CD4-positive, CD25-positive, alpha-beta regulatory T cell (primary cell): ENCODE results near the gene TMEM100. TPM values are rescaled to one million over a fixed set of nuclear protein-coding genes. Genes with fewer than 3 reads are reported as not detected.

Experiments used
- ATAC-seq, 2 donors: fragments of 150-1000 bp; cut with Tn5 transposase; one replicate each; pipeline ENCODE4 v1.10.0; 2021; ENCODE audit warnings: low read depth in 2 of 2, moderate number of reproducible peaks in 2 of 2, moderate library complexity in 1 of 2
- DNase-seq, 3 donors: peaks; one replicate each; pipeline versions ENCODE4 v3.0.0 to v3.0.0-alpha.2; 2012 to 2022; ENCODE audit warnings: mixed read lengths in 1 of 3
- H3K27ac ChIP-seq: one replicate; pipeline ENCODE4 v1.7.0; 2013; ENCODE audit warnings: mild to moderate bottlenecking, low read length; ENCODE audit not compliant: insufficient read depth, poor library complexity, severe bottlenecking
- H3K27me3 ChIP-seq: one replicate; pipeline ENCODE4 v1.7.0; 2013; ENCODE audit warnings: low read length; ENCODE audit not compliant: control insufficient read depth, insufficient read depth
- H3K36me3 ChIP-seq: one replicate; pipeline ENCODE4 v1.7.0; 2013; ENCODE audit warnings: mild to moderate bottlenecking, low read length, moderate library complexity; ENCODE audit not compliant: control insufficient read depth, insufficient read depth
- H3K4me1 ChIP-seq: 2 replicates; pipeline ENCODE4 v1.7.0; 2013; ENCODE audit warnings: mild to moderate bottlenecking, low read length; ENCODE audit not compliant: insufficient read depth, control insufficient read depth, poor library complexity, severe bottlenecking
- H3K4me3 ChIP-seq: one replicate; pipeline ENCODE4 v1.7.0; 2013; ENCODE audit warnings: low read depth, mild to moderate bottlenecking, low read length, moderate library complexity
- H3K9me3 ChIP-seq, 2 experiments: 1 replicate in 1 of 2; 2 replicates in 1 of 2; pipeline ENCODE4 v1.7.0; 2013; ENCODE audit warnings: low read length in 2 of 2, mild to moderate bottlenecking in 1 of 2, moderate library complexity in 1 of 2; ENCODE audit not compliant: control insufficient read depth in 2 of 2
- H3K27ac Mint-ChIP-seq, 3 donors: one replicate each; pipeline ENCODE4 v1.8.0; 2020 to 2022; ENCODE audit warnings: mild to moderate bottlenecking in 3 of 3, mixed read lengths in 3 of 3, moderate library complexity in 2 of 3
- H3K27me3 Mint-ChIP-seq: one replicate; pipeline ENCODE4 v1.8.0; 2022; ENCODE audit warnings: mild to moderate bottlenecking, mixed read lengths
- H3K36me3 Mint-ChIP-seq: one replicate; pipeline ENCODE4 v1.8.0; 2020; ENCODE audit warnings: mixed read lengths
- H3K4me1 Mint-ChIP-seq, 4 donors: one replicate each; pipeline ENCODE4 v1.8.0; 2020 to 2022; ENCODE audit warnings: mixed read lengths in 4 of 4, mild to moderate bottlenecking in 1 of 4
- H3K4me3 Mint-ChIP-seq, 4 donors: one replicate each; pipeline ENCODE4 v1.8.0; 2020 to 2022; ENCODE audit warnings: mild to moderate bottlenecking in 4 of 4, mixed read lengths in 4 of 4, moderate library complexity in 3 of 4
- H3K9me3 Mint-ChIP-seq, 7 donors: one replicate each; pipeline ENCODE4 v1.8.0; 2020 to 2022; ENCODE audit warnings: mixed read lengths in 7 of 7, mild to moderate bottlenecking in 3 of 7, moderate library complexity in 2 of 7
- polyA plus RNA-seq, 4 donors: library from polyadenylated mRNA; unstranded; fragments of 300-500 nt; fragmentation: Illumina TruSeq; gene quantifications; one replicate each; pipeline ENCODE4 v1.2.3, GENCODE V29; 2021
- total RNA-seq: library from RNA; stranded (reverse); gene quantifications from one replicate; pipeline ENCODE4 v1.2.3, GENCODE V29; 2022

Gene TMEM100
- total and polyA plus RNA-seq, 5 donors from 2014 or later, result not detected

- H3K9me3 ChIP-seq, result no peaks in the 10 kb centered on the region
- H3K4me3 ChIP-seq, result no peak overlapping the region
- no peaks in the 10 kb centered on the region for H3K36me3 ChIP-seq
- no peak overlapping the region for H3K27ac ChIP-seq
- ATAC-seq (no peak), DNase-seq (no peak)
- H3K36me3 Mint-ChIP-seq, result no peaks in the 10 kb centered on the region
- H3K4me1 Mint-ChIP-seq, result no peaks in the 10 kb centered on the region
- peaks cover 6% of the 10 kb centered on the region for H3K27me3 ChIP-seq
- no peaks in the 10 kb centered on the region for H3K9me3 Mint-ChIP-seq
- H3K27me3 Mint-ChIP-seq, result peaks cover 32% of the 10 kb centered on the region
- H3K4me3 Mint-ChIP-seq, result no peak overlapping the region
- H3K4me1 ChIP-seq, result no peaks in the 10 kb centered on the region
- H3K27ac Mint-ChIP-seq, result no peak overlapping the region
These were observed 12.3 kb downstream of the TMEM100 start for GRCh38 chr17:55710410-55710809.

GRCh38 chr17:55709984-55710383 lies 12.7 kb downstream of the TMEM100 start:
- Histone ChIP-seq H3K4me1 (no peaks in the 10 kb centered on the region), H3K27ac (no peak overlapping the region), H3K9me3 (no peaks in the 10 kb centered on the region), H3K36me3 (no peaks in the 10 kb centered on the region), H3K27me3 (peaks cover 6% of the 10 kb centered on the region), H3K4me3 (no peak overlapping the region)
- no peak overlapping the region for H3K27ac Mint-ChIP-seq
- no peaks in the 10 kb centered on the region for H3K9me3 Mint-ChIP-seq
- no peak overlapping the region for H3K4me3 Mint-ChIP-seq
- no peak for ATAC-seq
- no peaks in the 10 kb centered on the region for H3K36me3 Mint-ChIP-seq
- no peaks in the 10 kb centered on the region for H3K4me1 Mint-ChIP-seq
- no peak for DNase-seq
- H3K27me3 Mint-ChIP-seq, result peaks cover 32% of the 10 kb centered on the region

- no peaks in the 10 kb centered on the region for H3K36me3 ChIP-seq
- Mint-ChIP-seq H3K9me3 (no peaks in the 10 kb centered on the region), H3K4me1 (no peaks in the 10 kb centered on the region), H3K36me3 (no peaks in the 10 kb centered on the region), H3K27ac (no peak overlapping the region), H3K4me3 (no peak overlapping the region), H3K27me3 (peaks cover 32% of the 10 kb centered on the region)
- H3K9me3 ChIP-seq, result no peaks in the 10 kb centered on the region
- no peak overlapping the region for H3K4me3 ChIP-seq
- no peak for ATAC-seq
- no peak for DNase-seq
- H3K4me1 ChIP-seq, result no peaks in the 10 kb centered on the region
- H3K27me3 ChIP-seq, result peaks cover 6% of the 10 kb centered on the region
- no peak overlapping the region for H3K27ac ChIP-seq
These were observed 13.2 kb downstream of the TMEM100 start for GRCh38 chr17:55709440-55709839.

DNA sequence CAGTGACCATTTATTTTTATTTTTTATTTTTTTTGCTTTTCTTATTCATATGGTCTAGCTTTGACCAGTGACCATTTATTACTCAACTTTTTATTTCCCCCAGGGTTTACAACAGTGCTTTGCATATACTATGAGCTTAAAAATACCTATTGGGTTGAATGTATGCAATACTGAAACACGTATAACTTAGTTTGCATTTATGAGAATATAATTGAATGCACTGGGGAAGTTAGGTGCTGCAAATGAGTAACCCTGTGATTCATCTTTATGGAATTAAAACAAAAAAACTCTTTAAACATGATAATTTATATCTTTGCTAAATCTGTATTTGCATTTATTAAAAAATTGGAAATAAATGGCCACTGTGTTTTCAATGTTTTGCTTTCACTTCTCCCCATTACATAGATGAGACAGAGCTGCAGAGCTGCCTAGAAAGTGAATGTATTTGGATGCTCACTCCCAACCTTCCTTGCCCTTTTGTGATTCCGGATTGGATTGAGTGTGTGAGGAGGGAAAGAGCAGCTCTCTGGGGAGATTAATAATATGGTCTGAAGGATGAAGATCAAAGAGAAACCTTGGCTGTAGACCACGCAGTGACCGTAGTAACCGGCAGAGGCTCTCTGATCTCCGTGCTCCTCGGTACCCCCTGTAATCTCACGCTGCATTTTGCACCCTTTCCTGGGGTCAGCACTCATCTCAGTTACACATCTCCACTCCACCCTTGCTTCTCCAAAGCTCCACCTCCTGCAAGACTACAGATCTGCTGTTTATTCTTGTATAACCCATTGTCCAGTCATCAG lies 14.3 kb downstream of the TMEM100 start:
- Mint-ChIP-seq H3K4me3 (no peak overlapping the region), H3K4me1 (no peaks in the 10 kb centered on the region), H3K27me3 (peaks cover 40% of the 10 kb centered on the region), H3K9me3 (no peaks in the 10 kb centered on the region), H3K36me3 (no peaks in the 10 kb centered on the region), H3K27ac (no peak overlapping the region)
- ATAC-seq, result no peak
- H3K27ac ChIP-seq, result no peak overlapping the region
- H3K36me3 ChIP-seq, result no peaks in the 10 kb centered on the region
- H3K9me3 ChIP-seq, result no peaks in the 10 kb centered on the region
- H3K27me3 ChIP-seq, result peaks cover 8% of the 10 kb centered on the region
- no peak overlapping the region for H3K4me3 ChIP-seq
- no peak for DNase-seq
- H3K4me1 ChIP-seq, result no peaks in the 10 kb centered on the region

GRCh38 chr17:55706808-55707773 lies 15.6 kb downstream of the TMEM100 start:
- Histone ChIP-seq H3K4me3 (no peak overlapping the region), H3K27ac (no peak overlapping the region), H3K36me3 (no peaks in the 10 kb centered on the region), H3K9me3 (no peaks in the 10 kb centered on the region), H3K4me1 (no peaks in the 10 kb centered on the region), H3K27me3 (peaks cover 8% of the 10 kb centered on the region)
- Mint-ChIP-seq H3K27me3 (peaks cover 46% of the 10 kb centered on the region), H3K36me3 (no peaks in the 10 kb centered on the region), H3K4me1 (no peaks in the 10 kb centered on the region), H3K4me3 (no peak overlapping the region), H3K9me3 (no peaks in the 10 kb centered on the region), H3K27ac (no peak overlapping the region)
- DNase-seq (no peak), ATAC-seq (no peak)

- peaks cover 8% of the 10 kb centered on the region for H3K27me3 ChIP-seq
- no peak overlapping the region for H3K27ac ChIP-seq
- no peak for ATAC-seq
- H3K27me3 Mint-ChIP-seq, result peaks cover 39% of the 10 kb centered on the region
- no peaks in the 10 kb centered on the region for H3K36me3 ChIP-seq
- no peak for DNase-seq
- H3K4me3 ChIP-seq, result no peak overlapping the region
- H3K36me3 Mint-ChIP-seq, result no peaks in the 10 kb centered on the region
- no peaks in the 10 kb centered on the region for H3K9me3 ChIP-seq
- H3K4me1 ChIP-seq, result no peaks in the 10 kb centered on the region
- H3K4me1 Mint-ChIP-seq, result no peaks in the 10 kb centered on the region
- no peak overlapping the region for H3K27ac Mint-ChIP-seq
- no peak overlapping the region for H3K4me3 Mint-ChIP-seq
- H3K9me3 Mint-ChIP-seq, result no peaks in the 10 kb centered on the region
These were observed 16.8 kb downstream of the TMEM100 start for GRCh38 chr17:55705847-55706246.

GRCh38 chr17:55704401-55704800 lies 18.3 kb downstream of the TMEM100 start:
- H3K4me3 Mint-ChIP-seq, result no peak overlapping the region
- H3K4me1 Mint-ChIP-seq, result no peaks in the 10 kb centered on the region
- Histone ChIP-seq H3K4me3 (no peak overlapping the region), H3K27ac (no peak overlapping the region), H3K36me3 (no peaks in the 10 kb centered on the region), H3K9me3 (no peaks in the 10 kb centered on the region), H3K27me3 (peaks cover 9% of the 10 kb centered on the region), H3K4me1 (no peaks in the 10 kb centered on the region)
- peaks cover 33% of the 10 kb centered on the region for H3K27me3 Mint-ChIP-seq
- no peak overlapping the region for H3K27ac Mint-ChIP-seq
- DNase-seq, result no peak
- no peak for ATAC-seq
- H3K9me3 Mint-ChIP-seq, result no peaks in the 10 kb centered on the region
- H3K36me3 Mint-ChIP-seq, result no peaks in the 10 kb centered on the region
